ENCODE measurements around the gene RELB. TPM values are rescaled to one million over a fixed set of nuclear protein-coding genes. Genes with fewer than 3 reads are reported as not detected.

Gene RELB
- total and polyA plus RNA-seq, 9 of the 15 experiments (the other 6 are each of a cell fraction or from before 2014, with no cell fraction given) = 0.15 to 1.1 (median 0.28) TPM; not detected in 2

GRCh38 chr19:45076029-45076850, 75.0 kb downstream of the RELB start, which contains the start of gene ZNF296 (continued):
- no peak for TF ChIP-seq ETV5 (CRISPR knock-in tag; IDR thresholded peaks at IDR 0.05; ENCODE audit: low read depth)
- TF ChIP-seq ESRRA (IDR thresholded peaks at IDR 0.05; ENCODE audit: borderline replicate concordance, low read depth) = peak; percentile 40; the same call in 1 of the 2 replicates
- no peak for TF ChIP-seq HMG20B (CRISPR knock-in tag; IDR thresholded peaks at IDR 0.05)

- ATAC-seq = no peak
- H3K27me3 ChIP-seq (ENCODE audit: control insufficient read depth in 2 of 2, insufficient read depth in 2 of 2, low read length in 2 of 2) = no peaks in the 10 kb centered on the region
- peak overlapping the region; percentile 77 for H3K4me3 ChIP-seq
- H4K20me1 ChIP-seq (replicated peaks; ENCODE audit: control insufficient read depth, insufficient read depth, low read length) = peaks cover 3% of the 10 kb centered on the region; the same call in 1 of the 2 replicates
- ChIA-PET CTCF (ENCODE audit: low intra/inter-chr PET ratio) (no interaction called here), POLR2A (interaction anchor here (0.7 kb wide), 1 partner anchor 91 kb away, joined by 3 read pairs; no protein-coding TSS in a partner anchor)
- peak in 1 of 4 experiments; percentile 45 for DNase-seq (ENCODE audit: extremely low read depth in 1 of 4, low spot score in 3 of 4)
- H3K4me2 ChIP-seq (ENCODE audit: insufficient read depth, low read length) = peak overlapping the region; percentile 74
- H2AFZ ChIP-seq (ENCODE audit: low read depth, low read length) = peak overlapping the region; percentile 80
- no TSS peak for BruUV-seq (replicated peaks)
- peaks cover 58% of the 10 kb centered on the region for H3K79me2 ChIP-seq (ENCODE audit: control insufficient read depth, insufficient read depth, low read length)
- H3K9me3 ChIP-seq (replicated peaks; ENCODE audit: control insufficient read depth, insufficient read depth, low read depth, low read length) = no peaks in the 10 kb centered on the region
- peaks cover 32% of the 10 kb centered on the region; the same call in 2 of the 3 replicates for H3K36me3 ChIP-seq (ENCODE audit: control insufficient read depth, insufficient read depth, low read length)
- intact Hi-C loops (cut with micrococcal nuclease) = no loop called here
- H3K4me1 ChIP-seq (replicated peaks in 1 of 2; ENCODE audit: control insufficient read depth in 2 of 2, insufficient read depth in 2 of 2, low read length in 2 of 2) = peaks cover 25 to 51% of the 10 kb centered on the region in 2 experiments
- no peaks in the 10 kb centered on the region for H3K9me1 ChIP-seq (ENCODE audit: control insufficient read depth, insufficient read depth, low read length)
- peak overlapping the region; percentile 43 to 92; a peak in 3 of 4 replicates for H3K9ac ChIP-seq (ENCODE audit: insufficient read depth in 1 of 2, low read depth in 2 of 2, low read length in 2 of 2)
- peak overlapping the region; percentile 79 for H3K27ac ChIP-seq (ENCODE audit: extremely low read depth, low read depth, low read length)
- 59% methylated on average over 15 of the region's 15 CpGs for WGBS (ENCODE audit: insufficient coverage, low coverage, missing lambda C conversion rate)
- in situ Hi-C loops (cut with MboI) = no loop called here
- FAIRE-seq = no peak
- TF ChIP-seq ZNF512 (tag; IDR thresholded peaks at IDR 0.05) (0 out of 2 replicates have a peak, but pooled peaks have one; percentile 18), YY1 (IDR thresholded peaks at IDR 0.05; ENCODE audit: borderline replicate concordance in 1 of 3, control insufficient read depth in 1 of 3, extremely low read depth in 1 of 3, insufficient read depth in 3 of 3, insufficient read length in 1 of 3, insufficient replicate concordance in 2 of 3, low read depth in 1 of 3, low read length in 2 of 3) (peak in 1 of 3 experiments; percentile 23), PHF20 (IDR thresholded peaks at IDR 0.05; ENCODE audit: partially characterized antibody) (no peak), COPS2 (conservative IDR thresholded peaks at IDR 0.05) (no peak), HIVEP1 (CRISPR knock-in tag; IDR thresholded peaks at IDR 0.05) (no peak), ZNF316 (IDR thresholded peaks at IDR 0.05) (peak; percentile 60), USF1 (CRISPR knock-in tag; IDR thresholded peaks at IDR 0.05) (peak; percentile 18; the same call in 1 of the 2 replicates), JUNB (CRISPR knock-in tag; conservative IDR thresholded peaks at IDR 0.05) (no peak), ZBTB43 (CRISPR knock-in tag; IDR thresholded peaks at IDR 0.05) (peak; percentile 48; the same call in 1 of the 2 replicates), SOX6 (IDR thresholded peaks at IDR 0.05) (no peak), CEBPB (tag; IDR thresholded peaks at IDR 0.05) (peak; percentile 19; the same call in 1 of the 2 replicates)
These were observed 75.8 kb downstream of the RELB start for GRCh38 chr19:45076851-45077730.

Measured in K562 (cell line).